GM21786 (cell line): Measurements from ENCODE around the gene ARHGAP10.

Experiments used
- ATAC-seq: cut with Tn5 transposase; IDR thresholded peaks from one replicate; pipeline ENCODE4 v1.9.1; 2021; ENCODE audit not compliant: unreplicated experiment

Gene ARHGAP10

DNA sequence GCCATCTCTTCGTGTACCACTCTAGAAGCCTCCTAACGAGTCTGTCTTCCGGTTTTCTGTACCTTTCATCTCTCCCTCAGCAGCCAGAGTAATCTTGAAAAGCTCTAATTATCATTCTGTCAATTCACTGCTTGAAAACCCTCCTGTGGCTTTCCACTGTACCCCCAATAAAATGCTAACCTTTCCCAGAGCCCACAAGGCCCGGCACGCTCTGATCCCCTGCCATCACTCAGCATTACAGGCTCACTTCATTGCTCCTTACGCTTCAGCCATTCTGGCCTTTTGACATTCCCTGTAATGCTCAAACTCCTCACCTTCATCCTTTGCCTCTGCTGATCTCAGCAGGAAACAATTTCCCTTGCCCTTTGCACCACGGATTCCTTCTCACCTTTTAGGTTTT lies 112.9 kb downstream of the ARHGAP10 start:
- ATAC-seq, result no peak

DNA sequence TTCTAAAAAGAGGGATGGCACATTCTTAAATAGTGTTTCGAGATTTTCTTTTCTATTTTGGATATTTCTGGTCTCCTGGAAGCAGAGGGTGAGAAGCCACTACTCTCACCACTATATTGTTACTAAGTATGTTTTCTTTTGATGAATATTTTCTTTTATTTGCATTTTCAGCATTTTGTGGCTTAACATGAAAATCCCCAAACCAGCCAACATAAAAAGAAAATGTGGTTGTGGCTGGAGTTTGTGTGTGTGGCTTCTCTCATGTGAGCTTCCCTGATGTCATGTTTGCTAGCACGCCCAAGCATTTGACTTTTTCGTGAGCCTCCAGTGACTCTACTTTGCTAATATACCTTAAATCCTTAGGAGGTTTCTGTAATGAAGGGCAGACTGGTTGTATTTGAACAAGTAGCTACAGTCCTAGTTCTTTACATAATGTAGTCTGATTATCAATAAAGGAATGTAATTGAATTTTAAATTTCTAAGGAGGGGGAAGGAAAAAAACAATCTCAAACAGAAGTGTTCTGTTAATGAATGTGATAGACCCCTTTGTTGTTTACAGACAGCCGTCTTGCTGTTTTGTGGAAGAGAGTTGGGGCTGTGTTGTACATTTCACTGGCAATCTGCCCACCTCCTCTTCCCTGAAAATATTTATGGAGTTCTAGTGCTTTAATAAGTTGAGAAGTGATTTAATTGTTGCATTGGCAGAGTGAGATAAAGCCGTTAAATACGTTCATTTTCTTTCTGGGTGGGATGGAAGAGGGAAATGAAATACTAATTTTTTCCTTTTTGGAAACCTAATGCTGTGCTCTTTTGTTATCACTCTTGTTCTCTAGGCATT lies 114.6 kb downstream of the ARHGAP10 start:
- peak; percentile 85 for ATAC-seq

GRCh38 chr4:147847751-147848590 lies 116.1 kb downstream of the ARHGAP10 start:
- no peak for ATAC-seq

- ATAC-seq, result no peak
Observed at GRCh38 chr4:147848634-147849033, 116.7 kb downstream of the ARHGAP10 start.

DNA sequence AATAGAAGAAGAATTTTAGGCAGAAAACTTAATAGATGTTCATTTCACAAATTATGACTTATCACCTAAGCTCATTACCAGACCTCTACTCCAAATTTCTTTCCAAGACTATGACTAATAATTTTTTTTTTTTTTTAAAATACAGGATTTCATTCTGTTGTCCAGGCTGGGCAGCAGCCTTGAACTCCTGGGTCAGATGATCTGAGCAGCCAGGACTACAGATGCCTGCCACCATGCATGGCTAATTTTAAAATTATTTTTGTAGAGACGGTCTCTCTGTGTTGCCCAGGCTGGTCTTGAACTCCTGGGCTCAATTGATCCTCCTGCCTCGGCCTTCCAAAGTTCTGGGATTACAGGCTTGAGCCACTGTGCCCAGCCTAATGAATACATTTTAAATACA lies 119.2 kb downstream of the ARHGAP10 start:
- no peak for ATAC-seq

DNA sequence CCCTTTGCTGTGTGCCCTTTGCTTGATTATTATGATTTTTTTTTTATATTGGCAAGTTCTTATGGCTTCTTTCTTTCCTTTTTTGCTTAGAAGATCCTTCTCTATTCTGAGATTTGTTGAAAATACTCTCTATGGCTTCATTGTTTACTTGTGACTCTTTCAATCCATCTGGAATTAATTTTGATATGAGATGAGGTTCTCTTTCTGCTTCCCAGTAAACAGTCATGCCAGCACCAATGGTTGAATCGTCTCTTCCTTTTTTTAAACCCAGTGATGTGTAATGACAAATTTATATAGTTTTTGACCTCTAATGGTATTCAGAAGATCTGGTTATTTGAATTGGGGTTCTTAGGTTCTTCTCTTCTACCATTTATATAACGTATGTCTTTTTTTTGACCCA lies 121.8 kb downstream of the ARHGAP10 start:
- no peak for ATAC-seq

DNA sequence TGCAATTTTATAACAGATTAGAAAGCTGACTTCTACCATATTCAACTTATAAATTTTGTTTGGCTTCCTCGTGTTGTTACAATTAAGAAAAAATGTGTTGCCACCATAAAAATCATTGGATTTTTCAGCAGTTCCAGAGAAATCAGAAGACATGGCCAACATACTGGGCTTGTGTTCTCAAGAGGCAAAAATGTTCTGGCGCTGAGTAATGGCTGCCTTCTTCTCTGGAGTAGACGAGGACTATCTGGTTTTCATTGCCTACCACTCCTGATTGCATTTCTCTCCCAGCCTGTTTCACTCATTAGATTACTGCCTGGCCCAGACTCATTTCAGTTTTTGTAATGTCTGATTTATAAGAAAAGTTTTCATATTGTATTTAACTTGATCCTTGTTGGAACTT lies 122.3 kb downstream of the ARHGAP10 start:
- no peak for ATAC-seq

GRCh38 chr4:147855571-147856009 lies 123.7 kb downstream of the ARHGAP10 start:
- no peak for ATAC-seq

DNA sequence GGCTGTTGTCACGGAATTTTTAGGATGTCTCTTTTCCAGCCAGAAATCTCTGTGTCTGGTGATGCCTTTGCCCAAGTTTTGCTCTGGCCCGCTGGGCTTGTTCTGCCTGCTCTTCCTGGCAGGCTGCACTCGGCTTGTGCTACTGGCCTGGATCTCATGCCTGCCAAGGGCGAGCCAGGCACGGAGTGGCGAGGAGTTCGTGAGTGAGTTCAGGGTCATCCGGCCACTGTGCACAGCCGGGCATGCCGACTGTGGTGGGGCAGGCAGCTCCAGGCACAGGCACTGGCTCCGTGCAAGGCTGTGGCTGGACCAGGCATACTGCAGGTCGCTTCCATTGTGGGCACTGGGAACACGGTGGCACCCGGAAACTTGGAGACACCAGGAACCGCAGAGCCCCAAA lies 129.1 kb downstream of the ARHGAP10 start:
- no peak for ATAC-seq

DNA sequence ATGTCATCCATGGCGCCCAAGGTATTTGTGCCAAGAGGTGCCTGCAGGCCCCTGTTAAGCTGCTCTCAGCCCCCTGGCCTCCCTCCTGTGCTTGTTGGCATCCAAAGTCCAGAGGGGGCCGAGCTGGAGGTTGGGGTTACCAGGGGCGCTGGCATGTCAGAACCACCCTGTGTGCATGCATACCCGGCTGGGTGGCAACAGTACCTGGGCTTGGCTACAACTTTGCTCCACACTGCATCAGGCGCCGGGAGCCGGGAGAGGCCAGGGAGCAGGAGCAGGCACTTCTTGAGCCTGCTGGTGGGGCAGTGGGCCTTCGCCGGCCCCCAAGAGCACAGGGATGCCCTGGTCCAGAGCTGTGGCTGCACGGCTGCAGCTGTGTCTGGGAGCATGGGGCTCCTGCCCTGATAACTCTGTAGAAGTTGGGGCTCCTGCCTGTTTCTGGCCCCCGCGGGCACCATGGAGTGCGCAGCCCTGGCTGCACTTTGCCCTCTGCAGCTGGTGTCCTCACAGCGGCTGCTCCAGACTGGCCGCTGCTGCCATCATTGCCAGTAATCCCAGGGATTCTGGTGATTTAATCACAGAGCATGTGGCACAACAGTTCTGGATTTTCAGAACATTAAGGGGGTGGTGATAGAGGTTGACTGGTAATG lies 130.3 kb downstream of the ARHGAP10 start:
- no peak for ATAC-seq

DNA sequence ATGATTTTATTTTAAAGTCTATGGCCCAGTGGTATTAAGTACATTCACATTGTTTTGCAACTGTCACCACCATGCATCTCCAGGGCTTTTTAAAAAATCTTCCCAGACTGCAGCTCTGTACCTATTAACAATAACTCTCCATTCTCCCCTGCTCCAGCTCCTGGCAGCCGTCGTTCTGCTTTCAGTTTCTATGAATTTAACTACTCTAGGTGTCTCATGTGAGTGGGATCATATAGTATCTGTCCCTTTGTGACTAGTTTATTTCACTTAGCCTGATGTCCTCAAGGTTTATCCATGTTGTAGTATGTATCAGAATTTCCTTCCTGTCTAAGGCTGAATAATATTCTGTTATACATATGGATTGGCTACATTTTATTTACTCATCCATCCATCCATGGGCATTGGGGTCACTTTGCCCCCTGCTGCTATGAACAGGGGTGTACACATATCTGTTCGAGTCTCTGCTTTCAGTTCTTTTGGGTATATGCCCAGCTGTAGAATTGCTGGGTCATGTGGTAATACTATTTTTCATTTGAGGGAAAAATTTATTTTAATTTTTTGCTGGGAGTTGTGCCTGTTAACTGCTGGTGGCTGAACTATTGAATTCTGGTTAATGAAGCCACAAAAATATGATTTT lies 131.3 kb downstream of the ARHGAP10 start:
- peak; percentile 49 for ATAC-seq

- ATAC-seq, result no peak
Observed at GRCh38 chr4:147863808-147864472, 132.1 kb downstream of the ARHGAP10 start.

DNA sequence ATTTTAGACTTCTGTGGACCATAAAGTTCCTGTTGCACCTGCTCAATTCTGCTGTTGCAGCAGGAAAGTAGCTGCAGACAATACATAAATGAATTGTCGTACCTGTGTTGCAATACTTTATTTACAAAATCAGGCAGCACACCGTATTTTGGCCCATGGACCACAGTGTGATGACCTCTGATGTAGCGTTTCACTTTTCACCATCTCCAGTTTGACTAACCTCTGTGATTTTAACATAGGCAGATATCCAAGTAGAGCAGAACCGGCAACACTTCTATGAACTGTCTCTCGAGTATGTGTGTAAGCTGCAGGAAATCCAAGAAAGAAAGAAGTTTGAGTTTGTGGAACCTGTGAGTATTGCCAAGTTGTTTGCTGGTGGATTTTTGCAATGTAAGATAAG lies 132.7 kb downstream of the ARHGAP10 start:
- no peak for ATAC-seq

GRCh38 chr4:147865926-147866325 lies 134.0 kb downstream of the ARHGAP10 start:
- no peak for ATAC-seq

DNA sequence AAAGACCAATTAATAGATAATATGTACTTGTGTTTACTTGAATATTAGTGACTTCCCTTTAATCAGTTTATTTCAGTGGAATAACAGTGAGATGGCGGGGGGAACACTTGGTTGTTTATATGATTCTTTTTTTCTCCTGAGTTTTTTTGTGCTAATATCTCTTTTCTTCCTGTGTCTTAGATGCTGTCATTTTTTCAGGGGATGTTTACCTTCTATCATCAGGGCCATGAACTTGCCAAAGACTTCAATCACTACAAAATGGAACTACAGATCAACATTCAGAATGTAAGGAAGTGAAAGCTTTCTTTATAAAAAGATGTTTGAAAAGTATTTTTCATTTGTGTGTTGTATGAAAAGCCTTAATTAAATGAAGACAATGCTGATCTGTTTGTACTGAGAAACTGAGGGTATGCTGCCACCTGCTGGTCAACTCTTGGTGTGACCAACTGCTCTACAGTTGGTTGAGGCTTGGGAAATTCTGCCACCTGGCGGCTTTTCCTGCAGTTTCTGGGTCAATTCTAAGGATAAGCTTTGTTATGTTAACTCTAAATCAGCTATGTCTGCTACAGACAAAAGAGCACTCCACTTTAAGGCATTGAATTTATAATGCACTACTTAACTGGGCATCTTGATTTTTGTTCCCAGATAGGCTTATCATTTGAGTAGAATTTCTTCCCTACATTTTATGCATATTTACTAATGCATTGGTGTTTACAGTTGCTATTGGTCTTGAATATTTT lies 134.8 kb downstream of the ARHGAP10 start:
- peak; percentile 78 for ATAC-seq

GRCh38 chr4:147874109-147874508 lies 142.2 kb downstream of the ARHGAP10 start:
- no peak for ATAC-seq

- ATAC-seq, result no peak
Observed at GRCh38 chr4:147877308-147877771, 145.5 kb downstream of the ARHGAP10 start.

GRCh38 chr4:147879676-147880075 lies 147.8 kb downstream of the ARHGAP10 start:
- ATAC-seq, result no peak

GRCh38 chr4:147880511-147880910 lies 148.6 kb downstream of the ARHGAP10 start:
- ATAC-seq, result no peak

DNA sequence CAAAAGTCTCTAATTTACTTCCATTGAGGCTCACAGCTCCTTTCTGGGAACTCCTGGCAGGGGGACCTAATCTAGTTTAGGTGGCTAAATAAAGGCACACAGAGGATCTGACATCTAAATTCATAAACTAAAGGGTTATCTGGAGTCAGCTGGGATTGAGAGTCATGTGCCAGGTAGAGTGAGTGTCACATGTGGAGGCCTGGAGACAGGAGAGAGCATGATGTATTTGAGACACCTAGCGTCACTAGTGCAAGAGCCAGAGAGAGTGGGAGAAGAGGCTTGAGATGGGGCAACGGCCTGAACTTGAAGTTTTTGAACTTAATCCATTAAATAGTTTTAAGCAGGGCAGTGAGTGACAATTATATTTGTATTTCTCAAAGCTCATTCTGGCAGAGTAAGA lies 152.6 kb downstream of the ARHGAP10 start:
- ATAC-seq, result no peak
